GM12878 (cell line): ENCODE data around the gene PRM3. TPM values are rescaled to one million over a fixed set of nuclear protein-coding genes. Genes with fewer than 3 reads are reported as not detected.

Source experiments
- ATF3 ChIP-seq: IDR thresholded peaks from 2 replicates; pipeline ENCODE4 v1.6.1; 2011; ENCODE audit warnings: low read depth, mild to moderate bottlenecking, low read length, moderate library complexity, borderline replicate concordance; ENCODE audit errors: extremely low read depth
- BCL11A ChIP-seq: IDR thresholded peaks from 2 replicates; pipeline ENCODE4 v1.6.1; 2011; ENCODE audit warnings: low read depth, low read length
- BHLHE40 ChIP-seq, 2 experiments: fragments of 450-650 bp in 1 of 2; IDR thresholded peaks; 2 replicates each; pipeline ENCODE4 v1.6.1; 2011 to 2017; ENCODE audit warnings: low read depth in 2 of 2, borderline replicate concordance in 1 of 2, improper control_type of control experiment in 1 of 2, low read length in 1 of 2, mild to moderate bottlenecking in 1 of 2
- CHD4 ChIP-seq: fragments of 200-600 bp; sonication (generic); IDR thresholded peaks from 2 replicates; pipeline ENCODE4 v1.6.1; 2016; ENCODE audit warnings: mild to moderate bottlenecking
- E4F1 ChIP-seq: fragments of 450-650 bp; IDR thresholded peaks from 2 replicates; pipeline ENCODE4 v1.6.1; 2018; ENCODE audit warnings: borderline replicate concordance, mild to moderate bottlenecking; ENCODE audit not compliant: partially characterized antibody
- KAT2A ChIP-seq: conservative IDR thresholded peaks from 2 replicates; pipeline ENCODE4 v1.6.1; 2011; ENCODE audit warnings: low read depth, low read length; ENCODE audit not compliant: control insufficient read depth
- MTA2 ChIP-seq: fragments of 450-650 bp; IDR thresholded peaks from 2 replicates; pipeline ENCODE4 v1.6.1; 2016; ENCODE audit warnings: low read depth, mild to moderate bottlenecking, moderate library complexity
- MTA3 ChIP-seq: IDR thresholded peaks from 2 replicates; pipeline ENCODE4 v1.6.1; 2012; ENCODE audit warnings: low read length, inconsistent platforms, borderline replicate concordance
- NR2C1 ChIP-seq: fragments of 450-650 bp; IDR thresholded peaks from 2 replicates; pipeline ENCODE4 v1.6.1; 2017; ENCODE audit warnings: antibody characterized with exemption, mild to moderate bottlenecking, moderate library complexity
- RB1 ChIP-seq: fragments of 450-650 bp; formaldehyde crosslinking; IDR thresholded peaks from 2 replicates; pipeline ENCODE4 v1.6.1; 2017; ENCODE audit warnings: mild to moderate bottlenecking, borderline replicate concordance
- SMARCA5 ChIP-seq: fragments of 450-650 bp; IDR thresholded peaks from 2 replicates; pipeline ENCODE4 v1.6.1; 2017; ENCODE audit warnings: mild to moderate bottlenecking
- SREBF1 ChIP-seq: IDR thresholded peaks from 2 replicates; pipeline ENCODE4 v1.6.1; 2012; ENCODE audit warnings: mild to moderate bottlenecking, low read length
- ZNF24 ChIP-seq: fragments of 450-650 bp; IDR thresholded peaks from 2 replicates; pipeline ENCODE4 v1.6.1; 2017; ENCODE audit warnings: antibody characterized with exemption, mild to moderate bottlenecking
- ZZZ3 ChIP-seq: IDR thresholded peaks from 2 replicates; pipeline ENCODE4 v1.6.1; 2011; ENCODE audit warnings: low read depth; ENCODE audit not compliant: control insufficient read depth, insufficient read length
- polyA plus RNA-seq, 11 experiments: library from polyadenylated mRNA; depleted of rRNA in 4 of 11; unstranded in 6 of 11; stranded (reverse) in 5 of 11; fragments of >200 nt; fragmentation: Nextera tagmentation in 4 of 11; fragmentation: Illumina TruSeq in 1 of 11; extraction: Ambion mirVana in 4 of 11; extraction: Trizol in 1 of 11; gene quantifications; 1 replicate in 1 of 11; 2 replicates in 10 of 11; pipeline versions ENCODE4 v1.2.1 to v1.2.3, GENCODE V29; 2011 to 2016; ENCODE audit warnings: inconsistent platforms in 2 of 11, missing spikeins in 2 of 11, low read depth in 1 of 11
- total RNA-seq, 4 experiments: library from RNA; depleted of rRNA in 3 of 4; stranded (reverse); fragments of >200 nt in 3 of 4; fragmentation: Illumina TruSeq in 1 of 4; extraction: Trizol in 1 of 4; gene quantifications; 2 replicates each; pipeline versions ENCODE4 v1.2.1 to v1.2.3, GENCODE V29; 2013 to 2021

The PRM3 gene
- total and polyA plus RNA-seq, 10 of the 15 experiments (the other 5 are each of a cell fraction or from before 2014, with no cell fraction given), result not detected

- TF ChIP-seq ATF3 (no peak), BHLHE40 (IDR thresholded peaks at IDR 0.05; ENCODE audit: borderline replicate concordance in 1 of 2, low read depth in 2 of 2, low read length in 1 of 2) (peak; percentile 47 to 90; a peak in 3 of 4 replicates), RB1 (no peak), BCL11A (no peak), KAT2A (no peak), ZNF24 (no peak), SREBF1 (no peak), CHD4 (no peak), ZZZ3 (no peak), NR2C1 (no peak), E4F1 (no peak), SMARCA5 (peak; percentile 58; the same call in 1 of the 2 replicates), MTA3 (no peak), MTA2 (no peak)
Measured at GRCh38 chr16:11254913-11255736, 18.3 kb downstream of the PRM3 start (continued).
